Prostate gland (tissue), 2 donors: Measurements from ENCODE around the gene COX8C.

Source experiments
- POLR2AphosphoS5 ChIP-seq: sonication (generic); formaldehyde crosslinking; IDR thresholded peaks from one replicate; pipeline ENCODE4 v1.6.1; 2017; ENCODE audit warnings: antibody characterized with exemption
- TF ChIP-seq, protein P1 (sequence below), 4 experiments: fragments of 200-600 bp in 2 of 4; fragments of 450-650 bp in 2 of 4; sonication (generic) in 2 of 4; IDR thresholded peaks; 1 replicate in 3 of 4; 2 replicates in 1 of 4; pipeline ENCODE4 v1.5.1; 2016 to 2019; ENCODE audit warnings: antibody characterized with exemption in 4 of 4, mild to moderate bottlenecking in 2 of 4, moderate library complexity in 2 of 4

DNA sequence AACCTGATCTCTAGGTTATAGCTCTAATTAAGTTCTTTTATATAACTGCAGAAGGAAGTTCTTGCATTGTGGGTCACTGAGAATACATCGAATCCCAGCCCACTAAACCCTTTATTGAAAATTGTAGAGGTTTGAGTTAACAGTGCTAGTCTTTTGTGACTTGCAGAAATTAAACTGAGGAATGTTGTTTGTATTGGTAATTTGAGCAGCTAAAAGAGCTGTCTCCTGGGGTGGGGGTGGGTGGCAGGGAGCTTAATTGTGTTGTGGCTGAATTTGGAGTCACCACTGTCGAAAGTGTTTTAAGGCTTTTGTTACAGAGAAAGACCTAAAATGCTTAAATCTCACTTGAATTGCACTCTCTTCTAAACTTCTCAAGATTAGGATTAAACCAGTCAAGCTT, 3.2 kb upstream of the COX8C start:
- TF ChIP-seq, protein P1, sequence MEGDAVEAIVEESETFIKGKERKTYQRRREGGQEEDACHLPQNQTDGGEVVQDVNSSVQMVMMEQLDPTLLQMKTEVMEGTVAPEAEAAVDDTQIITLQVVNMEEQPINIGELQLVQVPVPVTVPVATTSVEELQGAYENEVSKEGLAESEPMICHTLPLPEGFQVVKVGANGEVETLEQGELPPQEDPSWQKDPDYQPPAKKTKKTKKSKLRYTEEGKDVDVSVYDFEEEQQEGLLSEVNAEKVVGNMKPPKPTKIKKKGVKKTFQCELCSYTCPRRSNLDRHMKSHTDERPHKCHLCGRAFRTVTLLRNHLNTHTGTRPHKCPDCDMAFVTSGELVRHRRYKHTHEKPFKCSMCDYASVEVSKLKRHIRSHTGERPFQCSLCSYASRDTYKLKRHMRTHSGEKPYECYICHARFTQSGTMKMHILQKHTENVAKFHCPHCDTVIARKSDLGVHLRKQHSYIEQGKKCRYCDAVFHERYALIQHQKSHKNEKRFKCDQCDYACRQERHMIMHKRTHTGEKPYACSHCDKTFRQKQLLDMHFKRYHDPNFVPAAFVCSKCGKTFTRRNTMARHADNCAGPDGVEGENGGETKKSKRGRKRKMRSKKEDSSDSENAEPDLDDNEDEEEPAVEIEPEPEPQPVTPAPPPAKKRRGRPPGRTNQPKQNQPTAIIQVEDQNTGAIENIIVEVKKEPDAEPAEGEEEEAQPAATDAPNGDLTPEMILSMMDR (IDR thresholded peaks at IDR 0.05): no peak
- TF ChIP-seq POLR2AphosphoS5: no peak
